Stimulated activated naive CD4-positive, alpha-beta T cell (primary cell): ENCODE data around the gene COX20.
A peak's percentile ranks its signal among the peaks of the same experiment; 100 is the strongest.
"Not testable (repeated sequence)": the region's sequence is repeated elsewhere in the genome, so short reads cannot be mapped to it uniquely, and the experiment has no call there.

Experiments used
- DNase-seq, 6 experiments: peaks; one replicate each; lab custom pipeline; 2025; lab: John Stamatoyannopoulos, UW

The COX20 gene

GRCh38 chr1:244835276-244836134 is at the start of gene COX20:
Gene COX20 (plus strand): TSS chr1:244835658. CDS start chr1:244835715, 57 bp downstream.
- peak; percentile 82 to 99 (median 92) for DNase-seq

GRCh38 chr1:244788493-244789275 is 46.8 kb upstream of the COX20 start:
- DNase-seq, result no peak

GRCh38 chr1:244789276-244789580 is 46.2 kb upstream of the COX20 start:
- DNase-seq, result no peak

- no peak for DNase-seq
Measured at GRCh38 chr1:244789731-244790130, 45.7 kb upstream of the COX20 start.

- DNase-seq, result no peak
Measured at GRCh38 chr1:244791061-244791460, 44.4 kb upstream of the COX20 start.

GRCh38 chr1:244792188-244792850 is 43.1 kb upstream of the COX20 start:
- DNase-seq, result no peak

GRCh38 chr1:244794071-244794470 is 41.4 kb upstream of the COX20 start:
- no peak for DNase-seq

- not testable (repeated sequence) for DNase-seq
Measured at GRCh38 chr1:244794516-244794915, 40.9 kb upstream of the COX20 start.

GRCh38 chr1:244796719-244797406 is 38.6 kb upstream of the COX20 start:
- peak; percentile 7 to 66 (median 28) for DNase-seq

GRCh38 chr1:244800821-244801220 is 34.6 kb upstream of the COX20 start:
- DNase-seq, result no peak

- DNase-seq, result peak in 5 of 6 experiments; percentile 13 to 54 (median 46)
Measured at GRCh38 chr1:244801246-244801645, 34.2 kb upstream of the COX20 start.

GRCh38 chr1:244802041-244802440 is 33.4 kb upstream of the COX20 start:
- no peak for DNase-seq

- no peak for DNase-seq
Measured at GRCh38 chr1:244802556-244803239, 32.8 kb upstream of the COX20 start.

- DNase-seq, result no peak
Measured at GRCh38 chr1:244804841-244805240, 30.6 kb upstream of the COX20 start.

- no peak for DNase-seq
Measured at GRCh38 chr1:244807138-244807537, 28.3 kb upstream of the COX20 start.

- no peak for DNase-seq
Measured at GRCh38 chr1:244810221-244810620, 25.2 kb upstream of the COX20 start.

GRCh38 chr1:244813327-244813726 is 22.1 kb upstream of the COX20 start:
- DNase-seq, result no peak

- no peak for DNase-seq
Measured at GRCh38 chr1:244815600-244816099, 19.8 kb upstream of the COX20 start.

GRCh38 chr1:244817415-244817894 is 18.0 kb upstream of the COX20 start:
- no peak for DNase-seq

GRCh38 chr1:244820131-244820530 is 15.3 kb upstream of the COX20 start:
- no peak for DNase-seq

- no peak for DNase-seq
Measured at GRCh38 chr1:244821134-244821533, 14.3 kb upstream of the COX20 start.
